Activated CD8-positive, alpha-beta T cell treated with anti-CD3 and anti-CD28 coated beads for 36 hours (primary cell): Measurements from ENCODE around the gene ETV6. TPM values are rescaled to one million over a fixed set of nuclear protein-coding genes. Genes with fewer than 3 reads are reported as not detected.

Experiments used
- ATAC-seq: fragments of 200-7000 bp; cut with Tn5 transposase; one replicate; pipeline ENCODE4 v1.10.0; 2021; ENCODE audit warnings: mild to moderate bottlenecking, moderate library complexity
- CTCF ChIA-PET: fragments of 350-600 bp; sonication (Branson Sonifier 250); formaldehyde crosslinking; loops from one replicate; lab custom pipeline; 2021; ENCODE audit warnings: antibody characterized with exemption; lab: Charles Lee
- POLR2A ChIA-PET: fragments of 350-600 bp; sonication (Branson Sonifier 250); formaldehyde crosslinking; loops from one replicate; lab custom pipeline; 2021; ENCODE audit warnings: antibody characterized with exemption; lab: Charles Lee
- DNase-seq: peaks from one replicate; pipeline ENCODE4 v3.0.0-alpha.2; 2020
- H3K27ac Mint-ChIP-seq: one replicate; pipeline ENCODE4 v1.8.0; 2021; ENCODE audit warnings: mild to moderate bottlenecking, mixed read lengths
- H3K27me3 Mint-ChIP-seq: one replicate; pipeline ENCODE4 v1.8.0; 2021; ENCODE audit warnings: mixed read lengths
- H3K36me3 Mint-ChIP-seq: one replicate; pipeline ENCODE4 v1.8.0; 2021; ENCODE audit warnings: low read depth, mixed read lengths
- H3K4me1 Mint-ChIP-seq: one replicate; pipeline ENCODE4 v1.8.0; 2021; ENCODE audit warnings: low read depth, mixed read lengths
- H3K4me3 Mint-ChIP-seq: one replicate; pipeline ENCODE4 v1.8.0; 2021; ENCODE audit warnings: mild to moderate bottlenecking, moderate library complexity, mixed read lengths
- H3K9me3 Mint-ChIP-seq: one replicate; pipeline ENCODE4 v1.8.0; 2021; ENCODE audit warnings: mixed read lengths
- intact Hi-C: fragments of 100-400 bp; cut with micrococcal nuclease; formaldehyde crosslinking; loops from one replicate; pipeline ENCODE4 v1.10.0; 2022
- total RNA-seq, 2 experiments: library from RNA; stranded (reverse); gene quantifications; one replicate each; pipeline ENCODE4 v1.2.3, GENCODE V29; 2021
- TF ChIP-seq, protein P1 (sequence below): fragments of 200-600 bp; IDR thresholded peaks from one replicate; pipeline ENCODE4 v1.8.0; 2022; ENCODE audit warnings: antibody characterized with exemption, mild to moderate bottlenecking

The ETV6 gene
- total RNA-seq, 2 experiments from 2014 or later: 20.5 to 22.7 TPM

DNA sequence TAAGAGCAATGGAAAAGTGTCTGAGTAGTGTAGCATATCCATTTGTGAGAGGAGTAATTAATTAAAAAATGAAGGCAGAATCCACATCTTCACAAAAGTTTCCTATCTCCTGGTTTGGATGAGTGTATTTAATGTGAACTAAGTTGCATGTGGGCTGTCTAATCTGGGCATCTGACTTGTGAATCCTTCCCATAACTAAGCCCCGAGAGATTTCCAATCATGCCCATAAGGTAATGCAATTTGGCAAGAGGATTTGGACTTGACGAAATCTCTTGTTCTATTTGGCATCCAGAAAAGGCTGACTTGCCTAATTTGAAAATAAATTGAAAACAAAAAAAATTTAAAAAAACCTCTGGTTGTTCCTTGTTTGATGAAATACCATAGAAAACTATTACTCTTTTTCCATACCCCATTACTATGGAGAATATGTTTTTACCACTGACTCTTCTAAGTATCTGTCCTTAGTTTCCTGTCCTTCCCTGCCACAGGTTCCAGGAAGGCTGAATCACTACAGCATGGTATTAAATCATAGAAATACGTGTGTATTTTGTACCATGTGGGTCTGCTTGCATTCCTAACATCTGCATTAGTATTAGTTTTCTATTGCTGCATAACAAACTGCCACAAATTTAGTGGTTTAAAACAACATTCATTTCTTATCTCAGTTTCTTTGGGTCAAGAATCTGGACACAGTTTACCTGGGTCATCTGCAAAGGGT is 48.4 kb downstream of the ETV6 start:
- Mint-ChIP-seq H3K4me3 (no peak overlapping the region), H3K27me3 (no peaks in the 10 kb centered on the region), H3K4me1 (peaks cover 30% of the 10 kb centered on the region), H3K9me3 (no peaks in the 10 kb centered on the region), H3K36me3 (peaks cover 5% of the 10 kb centered on the region), H3K27ac (peak overlapping the region; percentile 24)
- TF ChIP-seq, protein P1, sequence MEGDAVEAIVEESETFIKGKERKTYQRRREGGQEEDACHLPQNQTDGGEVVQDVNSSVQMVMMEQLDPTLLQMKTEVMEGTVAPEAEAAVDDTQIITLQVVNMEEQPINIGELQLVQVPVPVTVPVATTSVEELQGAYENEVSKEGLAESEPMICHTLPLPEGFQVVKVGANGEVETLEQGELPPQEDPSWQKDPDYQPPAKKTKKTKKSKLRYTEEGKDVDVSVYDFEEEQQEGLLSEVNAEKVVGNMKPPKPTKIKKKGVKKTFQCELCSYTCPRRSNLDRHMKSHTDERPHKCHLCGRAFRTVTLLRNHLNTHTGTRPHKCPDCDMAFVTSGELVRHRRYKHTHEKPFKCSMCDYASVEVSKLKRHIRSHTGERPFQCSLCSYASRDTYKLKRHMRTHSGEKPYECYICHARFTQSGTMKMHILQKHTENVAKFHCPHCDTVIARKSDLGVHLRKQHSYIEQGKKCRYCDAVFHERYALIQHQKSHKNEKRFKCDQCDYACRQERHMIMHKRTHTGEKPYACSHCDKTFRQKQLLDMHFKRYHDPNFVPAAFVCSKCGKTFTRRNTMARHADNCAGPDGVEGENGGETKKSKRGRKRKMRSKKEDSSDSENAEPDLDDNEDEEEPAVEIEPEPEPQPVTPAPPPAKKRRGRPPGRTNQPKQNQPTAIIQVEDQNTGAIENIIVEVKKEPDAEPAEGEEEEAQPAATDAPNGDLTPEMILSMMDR: no peak
- intact Hi-C loops: no loop called here
- no peak for ATAC-seq
- DNase-seq: no peak
- CTCF ChIA-PET: interaction anchor here (0.8 kb wide), 1 partner anchor 335 kb away, joined by 3 read pairs; no protein-coding TSS in a partner anchor
- POLR2A ChIA-PET: no interaction called here

DNA sequence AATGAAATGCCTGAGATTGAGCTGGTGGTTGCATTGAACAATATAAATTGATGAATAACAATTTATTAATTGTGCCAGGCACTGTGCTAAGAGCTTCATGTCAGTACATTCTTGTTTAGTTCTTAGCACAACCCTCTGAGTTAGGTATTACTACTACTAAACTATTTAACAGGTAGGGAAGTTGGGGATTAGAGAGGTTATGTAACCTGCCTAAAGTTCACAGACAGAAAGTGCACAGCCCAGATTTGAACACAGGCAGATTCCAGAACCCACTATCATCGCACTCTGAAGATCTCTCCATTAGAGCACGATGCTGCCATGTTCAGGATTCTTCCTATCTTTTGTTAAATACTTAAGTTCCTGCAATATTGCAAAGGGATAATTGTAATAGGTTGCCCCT is 49.3 kb downstream of the ETV6 start:
- no peaks in the 10 kb centered on the region for H3K27me3 Mint-ChIP-seq
- H3K4me3 Mint-ChIP-seq: no peak overlapping the region
- ChIA-PET CTCF (interaction anchor here (0.8 kb wide), 1 partner anchor 335 kb away, joined by 3 read pairs; no protein-coding TSS in a partner anchor), POLR2A (no interaction called here)
- intact Hi-C loops: no loop called here
- TF ChIP-seq, protein P1: no peak
- ATAC-seq: no peak
- no peak overlapping the region for H3K27ac Mint-ChIP-seq
- no peaks in the 10 kb centered on the region for H3K9me3 Mint-ChIP-seq
- H3K36me3 Mint-ChIP-seq: peaks cover 5% of the 10 kb centered on the region
- DNase-seq: no peak
- peaks cover 39% of the 10 kb centered on the region for H3K4me1 Mint-ChIP-seq

DNA sequence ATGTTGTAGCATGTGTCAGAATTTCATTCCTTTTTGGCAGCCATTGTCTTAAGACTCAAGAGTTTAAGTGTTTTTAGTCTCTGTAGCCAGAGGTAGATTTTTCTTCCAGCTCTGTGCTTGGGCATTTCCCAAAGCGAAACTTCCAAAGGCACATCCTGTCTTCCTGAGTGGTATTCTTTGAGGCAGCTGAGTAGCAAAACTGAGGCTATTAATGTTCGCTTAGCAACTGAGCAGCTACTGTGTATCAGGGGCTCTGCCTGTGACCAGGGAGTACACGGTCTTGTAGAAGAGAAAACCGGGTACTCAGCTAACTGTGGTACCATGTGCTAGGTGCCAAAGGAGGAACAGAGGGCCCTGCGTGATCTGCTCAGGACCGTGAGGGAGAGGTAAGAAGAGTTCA is 52.0 kb downstream of the ETV6 start:
- H3K27ac Mint-ChIP-seq: no peak overlapping the region
- no peak for ATAC-seq
- DNase-seq: no peak
- POLR2A ChIA-PET: no interaction called here
- H3K9me3 Mint-ChIP-seq: peaks cover 2% of the 10 kb centered on the region
- peaks cover 41% of the 10 kb centered on the region for H3K4me1 Mint-ChIP-seq
- H3K27me3 Mint-ChIP-seq: no peaks in the 10 kb centered on the region
- TF ChIP-seq, protein P1: no peak
- H3K4me3 Mint-ChIP-seq: no peak overlapping the region
- peaks cover 7% of the 10 kb centered on the region for H3K36me3 Mint-ChIP-seq
- intact Hi-C loops: no loop called here
- CTCF ChIA-PET: interaction anchor here (0.9 to 1.6 kb wide), 2 partner anchors 27 to 100 kb away, joined by 3 read pairs; no protein-coding TSS in a partner anchor

DNA sequence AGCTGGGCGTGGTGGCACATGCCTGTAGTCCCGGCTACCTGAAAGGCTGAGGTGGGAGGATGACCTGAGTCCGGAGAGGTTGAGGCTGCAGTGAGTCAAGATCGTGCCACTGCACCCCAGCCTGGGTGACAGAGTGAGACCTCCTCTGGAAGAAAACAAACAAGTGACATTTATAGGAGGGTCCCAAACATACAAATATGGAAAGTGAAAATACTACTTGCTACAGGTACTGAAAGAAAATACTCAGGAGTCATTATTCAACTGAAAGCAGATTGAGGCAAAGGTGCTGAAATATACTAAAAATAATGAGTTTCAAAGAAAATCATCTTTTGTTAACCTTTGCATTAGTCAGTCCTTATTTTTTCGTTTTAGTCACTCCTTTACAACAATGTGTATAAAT is 53.5 kb downstream of the ETV6 start:
- Mint-ChIP-seq H3K27me3 (no peaks in the 10 kb centered on the region), H3K9me3 (peaks cover 2% of the 10 kb centered on the region), H3K4me1 (peaks cover 33% of the 10 kb centered on the region), H3K36me3 (peaks cover 4% of the 10 kb centered on the region), H3K4me3 (no peak overlapping the region), H3K27ac (peak overlapping the region; percentile 71)
- ATAC-seq (peak; percentile 84), DNase-seq (peak; percentile 51)
- TF ChIP-seq, protein P1: no peak
- ChIA-PET CTCF (no interaction called here), POLR2A (interaction anchor here (0.6 kb wide), 1 partner anchor 46 kb away, joined by 3 read pairs; no protein-coding TSS in a partner anchor)
- intact Hi-C loops: no loop called here

DNA sequence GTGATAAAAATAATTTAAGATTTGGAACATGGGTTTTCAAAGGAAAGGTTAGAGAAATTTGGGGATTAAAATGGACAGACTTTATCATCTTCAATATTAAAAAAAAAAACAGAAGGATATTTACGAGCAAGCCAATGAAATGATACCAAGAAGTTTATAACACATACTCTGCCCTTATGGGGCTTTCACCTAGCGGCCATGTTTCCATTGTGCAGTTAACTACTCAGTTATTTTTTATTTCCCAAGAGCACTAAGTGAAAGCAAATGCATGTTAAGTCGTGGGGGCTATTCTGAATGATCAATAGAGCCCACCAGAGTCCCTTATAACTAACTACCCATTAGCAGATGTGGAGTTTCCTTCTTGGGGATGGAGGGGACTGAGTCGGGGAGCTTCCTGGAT is 53.9 kb downstream of the ETV6 start:
- TF ChIP-seq, protein P1: no peak
- H3K9me3 Mint-ChIP-seq: peaks cover 2% of the 10 kb centered on the region
- peaks cover 4% of the 10 kb centered on the region for H3K36me3 Mint-ChIP-seq
- peak; percentile 18 for DNase-seq
- ChIA-PET POLR2A (interaction anchor here (0.6 kb wide), 1 partner anchor 14 kb away, joined by 3 read pairs; no protein-coding TSS in a partner anchor), CTCF (no interaction called here)
- peak; percentile 62 for ATAC-seq
- H3K4me3 Mint-ChIP-seq: no peak overlapping the region
- H3K4me1 Mint-ChIP-seq: peaks cover 30% of the 10 kb centered on the region
- intact Hi-C loops: no loop called here
- no peaks in the 10 kb centered on the region for H3K27me3 Mint-ChIP-seq
- H3K27ac Mint-ChIP-seq: peak overlapping the region; percentile 71
